Muscle layer of duodenum (tissue), 2 donors: Measurements from ENCODE around the gene RHBDL2.

Source experiments
- H3K27ac ChIP-seq: one replicate; pipeline ENCODE4 v1.7.0; 2013; ENCODE audit warnings: mild to moderate bottlenecking, low read length
- H3K27me3 ChIP-seq: one replicate; pipeline ENCODE4 v1.7.0; 2013; ENCODE audit warnings: low read depth, mild to moderate bottlenecking, control low read depth, low read length
- H3K36me3 ChIP-seq, 2 donors: one replicate each; pipeline ENCODE4 v1.7.0; 2013; ENCODE audit warnings: low read length in 2 of 2, control low read depth in 1 of 2, mild to moderate bottlenecking in 1 of 2; ENCODE audit not compliant: insufficient read depth in 2 of 2, control insufficient read depth in 1 of 2
- H3K4me1 ChIP-seq, 2 donors: one replicate each; pipeline ENCODE4 v1.7.0; 2013; ENCODE audit warnings: low read length in 2 of 2, mild to moderate bottlenecking in 2 of 2, control low read depth in 1 of 2, moderate library complexity in 1 of 2; ENCODE audit not compliant: insufficient read depth in 2 of 2, control insufficient read depth in 1 of 2
- H3K4me3 ChIP-seq, 2 donors: one replicate each; pipeline ENCODE4 v1.7.0; 2013; ENCODE audit warnings: low read length in 2 of 2, low read depth in 1 of 2, mild to moderate bottlenecking in 1 of 2
- H3K9me3 ChIP-seq, 2 donors: one replicate each; pipeline ENCODE4 v1.7.0; 2013; ENCODE audit warnings: low read length in 2 of 2, control low read depth in 1 of 2, mild to moderate bottlenecking in 1 of 2; ENCODE audit not compliant: control insufficient read depth in 1 of 2
- donor health status: healthy.

Gene RHBDL2

DNA sequence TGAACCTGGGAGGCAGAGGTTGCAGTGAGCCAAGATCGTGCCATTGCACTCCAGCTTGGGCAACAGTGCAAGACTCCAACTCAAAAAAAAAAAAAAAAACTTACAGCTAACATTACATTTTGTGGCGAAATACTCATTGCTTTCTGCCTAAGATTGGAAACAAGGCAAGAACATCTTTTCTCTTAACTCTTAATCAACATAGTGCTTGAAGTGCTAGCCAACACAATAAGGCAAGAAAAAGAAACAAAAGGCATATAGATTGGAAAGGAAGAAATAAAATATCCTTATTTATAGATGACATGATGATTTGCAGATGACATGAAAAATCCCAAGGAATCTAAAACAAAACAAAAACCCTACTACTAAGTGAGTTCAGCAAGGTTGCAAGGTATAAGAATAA, 35.6 kb downstream of the RHBDL2 start:
- Histone ChIP-seq H3K27me3 (no peaks in the 10 kb centered on the region), H3K27ac (no peak overlapping the region), H3K36me3 (no peaks in the 10 kb centered on the region), H3K4me1 (no peaks in the 10 kb centered on the region), H3K9me3 (peaks cover 0 to 10% of the 10 kb centered on the region in 2 donors), H3K4me3 (no peak overlapping the region)

DNA sequence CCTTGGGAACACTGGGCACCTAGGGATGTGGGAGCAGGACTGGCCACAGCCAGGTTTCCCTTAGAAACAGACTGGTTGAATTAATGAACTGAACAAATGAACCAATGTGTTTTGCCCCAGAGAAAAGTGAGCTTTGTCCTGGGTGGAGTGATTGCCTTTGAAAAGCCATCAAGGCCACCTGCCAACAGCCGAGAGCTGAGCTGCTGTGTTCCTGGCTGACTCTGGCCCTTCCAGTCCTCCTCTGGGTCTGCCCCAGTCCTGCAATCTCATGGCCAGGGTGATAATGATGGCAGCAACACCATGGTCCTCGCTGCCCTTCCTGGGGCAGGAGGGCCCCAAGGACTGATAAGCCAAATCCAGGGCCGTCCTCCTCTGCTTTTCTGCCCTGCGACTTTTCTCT, 42.1 kb downstream of the RHBDL2 start:
- Histone ChIP-seq H3K4me3 (no peak overlapping the region), H3K27ac (no peak overlapping the region), H3K27me3 (no peaks in the 10 kb centered on the region), H3K4me1 (no peaks in the 10 kb centered on the region), H3K36me3 (no peaks in the 10 kb centered on the region), H3K9me3 (no peaks in the 10 kb centered on the region)

DNA sequence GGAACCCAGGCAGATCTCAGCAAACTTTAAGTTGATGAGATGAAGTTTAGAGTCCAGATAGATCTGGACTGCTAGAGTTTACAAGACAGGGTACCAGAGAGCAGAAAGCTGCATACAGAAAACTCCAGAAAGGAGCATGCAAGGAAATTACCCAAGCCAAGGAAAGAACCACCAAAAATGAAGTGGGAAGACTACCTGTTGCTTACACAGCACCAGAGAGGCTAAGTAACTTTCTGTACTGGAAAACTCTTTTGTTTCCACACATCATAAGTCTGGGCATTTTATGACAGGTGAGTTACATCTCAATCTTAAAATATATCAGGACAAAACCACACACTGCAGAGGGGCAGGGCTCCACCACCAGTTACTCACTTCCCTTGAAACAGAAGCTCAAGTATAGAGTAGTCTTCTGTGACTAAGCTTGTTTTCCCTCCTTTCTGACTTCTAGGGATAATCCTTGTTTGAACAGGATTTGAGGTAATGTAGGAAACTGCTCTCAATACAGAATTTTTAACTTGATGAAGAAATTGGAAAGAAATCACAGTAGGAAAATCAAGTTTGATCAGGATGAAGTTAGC, 42.9 kb downstream of the RHBDL2 start:
- Histone ChIP-seq H3K27me3 (no peaks in the 10 kb centered on the region), H3K27ac (no peak overlapping the region), H3K36me3 (no peaks in the 10 kb centered on the region)

DNA sequence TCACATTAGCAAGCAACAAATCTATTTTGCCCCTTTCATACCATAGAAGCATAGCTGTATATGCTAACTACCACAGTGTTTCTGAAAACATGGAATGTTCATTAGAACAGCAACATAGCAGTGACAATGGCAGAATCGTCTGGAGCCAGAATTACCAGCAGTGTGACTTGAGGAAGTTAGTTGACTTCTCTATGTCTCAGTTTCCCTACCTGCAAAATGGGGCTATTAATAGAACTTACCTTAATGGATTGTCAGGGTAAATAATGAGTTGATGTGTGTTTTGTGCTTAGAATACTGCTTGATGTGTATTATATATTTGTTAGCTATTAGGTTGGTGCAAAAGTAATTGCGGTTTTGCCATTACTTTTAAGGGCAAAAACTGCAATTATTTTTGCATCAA, 45.5 kb downstream of the RHBDL2 start:
- Histone ChIP-seq H3K4me3 (no peak overlapping the region), H3K9me3 (no peaks in the 10 kb centered on the region), H3K36me3 (no peaks in the 10 kb centered on the region), H3K4me1 (no peaks in the 10 kb centered on the region), H3K27me3 (no peaks in the 10 kb centered on the region), H3K27ac (no peak overlapping the region)

More for the DNA sequence above, 42.9 kb downstream of the RHBDL2 start:
- Histone ChIP-seq H3K4me3 (no peak overlapping the region), H3K4me1 (no peaks in the 10 kb centered on the region), H3K9me3 (no peaks in the 10 kb centered on the region)

DNA sequence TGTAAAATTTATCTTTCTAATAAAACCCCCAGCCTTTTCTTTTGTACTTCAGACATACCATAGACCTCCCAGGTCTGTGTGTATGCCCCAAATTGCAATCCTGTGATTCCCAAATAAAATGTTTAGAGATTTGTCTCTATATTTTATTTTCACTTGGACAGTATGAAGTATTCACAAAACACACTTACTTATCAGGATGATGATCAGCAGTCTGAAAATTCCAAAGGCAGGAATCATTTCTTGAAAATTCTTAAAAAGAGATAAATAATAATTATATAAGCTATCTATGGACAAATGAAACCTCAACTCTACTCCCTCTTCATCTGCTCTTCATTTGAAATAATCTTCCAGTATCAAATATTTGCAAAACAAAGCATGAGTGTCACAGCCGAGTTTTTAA, 48.7 kb downstream of the RHBDL2 start:
- Histone ChIP-seq H3K4me3 (no peak overlapping the region), H3K27ac (no peak overlapping the region), H3K9me3 (no peaks in the 10 kb centered on the region), H3K27me3 (no peaks in the 10 kb centered on the region), H3K36me3 (no peaks in the 10 kb centered on the region), H3K4me1 (no peaks in the 10 kb centered on the region)

DNA sequence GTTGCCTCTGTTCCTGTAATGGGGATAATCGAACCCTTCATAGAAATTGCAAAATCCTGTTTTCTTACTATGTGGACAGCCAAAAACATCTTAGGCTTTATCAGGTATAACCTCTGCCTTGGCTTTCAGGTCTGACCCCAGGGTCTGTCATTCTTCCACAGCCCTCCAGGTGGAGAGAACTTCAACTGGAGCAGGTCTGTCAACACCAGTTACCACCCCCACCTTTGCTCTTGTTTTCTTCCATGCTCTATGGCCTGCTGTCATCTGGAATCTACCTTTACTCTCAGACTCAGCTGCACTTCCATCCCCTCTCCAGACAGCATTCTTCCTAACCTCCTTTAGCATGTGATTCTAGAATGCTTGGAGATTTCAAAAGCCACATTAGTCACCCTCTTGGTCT, 49.9 kb downstream of the RHBDL2 start:
- Histone ChIP-seq H3K4me3 (no peak overlapping the region), H3K36me3 (no peaks in the 10 kb centered on the region), H3K27me3 (no peaks in the 10 kb centered on the region), H3K9me3 (no peaks in the 10 kb centered on the region), H3K4me1 (no peaks in the 10 kb centered on the region), H3K27ac (no peak overlapping the region)

DNA sequence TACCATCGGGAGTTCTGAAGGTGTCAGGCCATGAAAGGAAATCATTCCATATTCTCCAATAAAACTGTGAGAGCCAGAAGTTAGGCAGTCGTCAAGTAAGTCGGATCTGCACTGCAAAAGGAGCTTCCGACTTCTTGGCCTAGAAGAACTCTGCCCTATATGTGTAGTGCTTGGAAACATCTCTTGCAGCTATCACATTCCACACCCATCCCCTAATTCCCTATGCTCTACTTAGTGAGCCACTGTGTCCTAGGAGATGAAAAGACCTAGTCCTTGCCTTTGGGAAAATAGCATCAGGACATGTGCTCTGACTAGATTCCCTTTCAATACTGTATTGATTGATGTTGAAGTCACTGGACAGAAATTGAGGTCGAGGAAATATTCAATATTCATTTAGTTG, 52.0 kb downstream of the RHBDL2 start:
- H3K9me3 ChIP-seq: no peaks in the 10 kb centered on the region
- H3K27me3 ChIP-seq: no peaks in the 10 kb centered on the region
- no peak overlapping the region for H3K4me3 ChIP-seq
- no peaks in the 10 kb centered on the region for H3K36me3 ChIP-seq
- no peak overlapping the region for H3K27ac ChIP-seq
- no peaks in the 10 kb centered on the region for H3K4me1 ChIP-seq

DNA sequence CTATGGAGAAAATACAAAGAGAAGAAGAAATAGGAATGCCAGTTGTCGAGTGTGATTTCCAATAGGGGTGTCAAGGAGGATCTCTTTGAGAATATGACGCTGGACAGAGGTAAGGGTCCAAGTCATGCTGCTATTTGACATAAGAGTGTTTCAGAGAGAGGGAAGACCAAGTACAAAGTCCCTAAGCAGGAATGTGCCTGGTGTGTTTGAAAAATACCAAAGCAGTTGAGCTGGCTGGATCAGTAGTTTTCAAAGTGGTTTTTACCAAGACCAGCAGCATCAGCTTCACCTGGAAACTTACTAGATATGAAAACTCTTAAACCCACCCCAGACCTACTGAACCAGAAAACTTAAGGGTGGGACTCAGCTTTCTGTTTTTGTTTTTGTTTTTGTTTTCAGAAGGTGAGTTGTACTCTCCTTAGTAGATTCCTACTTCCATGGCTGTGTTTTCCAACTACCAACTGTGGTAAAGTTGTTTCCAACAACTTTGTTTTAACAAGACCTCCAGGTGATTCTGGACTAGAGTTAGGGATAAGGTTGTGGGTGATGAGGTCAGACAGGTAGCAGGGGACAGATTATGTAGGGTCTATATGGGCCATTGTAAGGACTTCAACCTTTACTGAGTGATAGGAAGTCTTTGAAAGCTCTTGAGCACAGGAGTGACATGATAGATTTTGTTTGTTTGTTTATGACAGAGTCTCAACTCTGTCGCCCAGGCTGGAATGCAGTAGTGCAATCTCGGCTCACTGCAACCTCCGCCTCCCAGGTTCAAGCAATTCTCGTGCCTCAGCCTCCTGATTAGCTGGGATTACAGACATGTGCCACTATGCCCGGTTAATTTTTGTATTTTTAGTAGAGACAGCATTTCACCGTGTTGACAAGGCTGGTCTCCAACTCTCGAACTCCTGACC, 53.0 kb downstream of the RHBDL2 start:
- no peaks in the 10 kb centered on the region for H3K27me3 ChIP-seq

DNA sequence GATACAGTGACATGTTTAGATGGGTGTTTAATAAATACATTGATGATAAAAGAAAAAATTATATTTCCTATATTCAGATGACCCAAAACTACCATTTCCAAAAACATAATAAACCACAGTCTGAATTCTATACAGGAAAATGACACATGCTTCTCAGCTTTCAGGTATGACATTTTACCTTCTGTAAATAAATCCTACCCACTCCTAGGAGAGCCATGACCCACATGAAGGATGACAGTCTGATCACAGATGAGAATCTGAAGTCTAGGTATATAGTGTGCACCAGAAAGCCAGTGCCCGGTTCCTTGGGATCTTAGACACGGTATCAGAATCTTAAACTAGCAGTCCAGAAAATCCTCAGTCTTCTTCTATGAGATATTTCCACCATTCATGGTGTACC, 56.5 kb downstream of the RHBDL2 start:
- H3K9me3 ChIP-seq: no peaks in the 10 kb centered on the region
- no peaks in the 10 kb centered on the region for H3K4me1 ChIP-seq
- no peak overlapping the region for H3K27ac ChIP-seq
- H3K27me3 ChIP-seq: no peaks in the 10 kb centered on the region
- H3K4me3 ChIP-seq: no peak overlapping the region
- no peaks in the 10 kb centered on the region for H3K36me3 ChIP-seq

More for the DNA sequence above, 53.0 kb downstream of the RHBDL2 start:
- H3K36me3 ChIP-seq: no peaks in the 10 kb centered on the region
- no peaks in the 10 kb centered on the region for H3K9me3 ChIP-seq
- no peak overlapping the region for H3K27ac ChIP-seq
- H3K4me1 ChIP-seq: no peaks in the 10 kb centered on the region
- no peak overlapping the region for H3K4me3 ChIP-seq

DNA sequence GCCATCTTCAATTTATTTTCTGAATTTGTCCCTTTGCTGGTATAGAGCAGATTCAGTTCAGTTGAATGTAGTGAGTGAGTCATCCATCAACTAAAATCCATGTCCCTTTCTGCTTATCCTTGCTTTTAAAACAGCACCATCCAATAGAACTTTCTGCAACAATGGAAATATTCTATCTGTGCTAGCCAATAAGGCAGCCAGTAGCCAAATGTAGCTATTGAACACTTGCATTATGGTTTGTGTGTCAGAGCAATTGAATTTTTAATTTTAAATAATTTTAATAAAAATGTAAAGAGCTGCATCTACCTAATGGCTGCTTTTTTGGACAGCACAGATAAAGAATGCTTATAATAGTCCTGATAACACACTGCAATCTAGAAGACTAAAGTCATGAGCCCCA, 60.1 kb downstream of the RHBDL2 start, which contains the start of gene GJA9:
Gene GJA9, minus strand, starts transcription at position 101 of the 400 bp plus-strand sequence. CDS start 5,489 bp downstream, outside the sequence.
- no peak within 1 kb of the TSS for H3K4me3 ChIP-seq
- no peaks in the 10 kb centered on the region for H3K36me3 ChIP-seq
- H3K9me3 ChIP-seq: no peaks in the 10 kb centered on the region
- H3K27me3 ChIP-seq: no peaks in the 10 kb centered on the region
- no peaks in the 10 kb centered on the region for H3K4me1 ChIP-seq
- H3K27ac ChIP-seq: no peak within 1 kb of the TSS

DNA sequence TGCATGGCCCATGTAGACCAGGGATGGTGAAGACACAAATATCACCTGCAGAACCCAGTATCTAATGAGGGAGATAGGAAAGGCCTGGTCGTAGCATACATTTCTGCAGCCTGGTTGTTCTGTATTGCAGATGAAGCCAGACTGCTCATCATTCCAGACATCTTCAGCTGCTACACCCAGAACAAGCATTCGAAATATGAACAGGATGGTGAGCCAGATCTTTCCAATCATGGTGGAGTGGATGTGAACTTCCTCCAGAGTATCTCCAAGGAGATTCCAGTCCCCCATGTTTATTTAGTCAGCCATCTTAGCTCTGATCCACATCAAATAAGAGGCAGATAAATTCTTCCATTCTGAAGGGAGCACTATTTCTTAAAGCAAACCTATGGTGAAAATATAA, 65.8 kb downstream of the RHBDL2 start:
- Histone ChIP-seq H3K27me3 (no peaks in the 10 kb centered on the region), H3K4me3 (no peak overlapping the region), H3K4me1 (peaks cover 7 to 18% of the 10 kb centered on the region in 2 donors), H3K27ac (no peak overlapping the region), H3K36me3 (no peaks in the 10 kb centered on the region), H3K9me3 (no peaks in the 10 kb centered on the region)
